Measurements from ENCODE around the gene GPR25.

GPR25 gene

GRCh38 chr1:200869753-200870391 is 2.9 kb upstream of the GPR25 start:
- intact Hi-C loops (cut with DNase I): no loop called here
- no peak for DNase-seq

GRCh38 chr1:200873116-200873670 is 412 bp downstream of the GPR25 start:
- intact Hi-C loops (cut with DNase I): no loop called here
- peak in 2 of 10 donors; percentile 71 to 87 for DNase-seq

DNA sequence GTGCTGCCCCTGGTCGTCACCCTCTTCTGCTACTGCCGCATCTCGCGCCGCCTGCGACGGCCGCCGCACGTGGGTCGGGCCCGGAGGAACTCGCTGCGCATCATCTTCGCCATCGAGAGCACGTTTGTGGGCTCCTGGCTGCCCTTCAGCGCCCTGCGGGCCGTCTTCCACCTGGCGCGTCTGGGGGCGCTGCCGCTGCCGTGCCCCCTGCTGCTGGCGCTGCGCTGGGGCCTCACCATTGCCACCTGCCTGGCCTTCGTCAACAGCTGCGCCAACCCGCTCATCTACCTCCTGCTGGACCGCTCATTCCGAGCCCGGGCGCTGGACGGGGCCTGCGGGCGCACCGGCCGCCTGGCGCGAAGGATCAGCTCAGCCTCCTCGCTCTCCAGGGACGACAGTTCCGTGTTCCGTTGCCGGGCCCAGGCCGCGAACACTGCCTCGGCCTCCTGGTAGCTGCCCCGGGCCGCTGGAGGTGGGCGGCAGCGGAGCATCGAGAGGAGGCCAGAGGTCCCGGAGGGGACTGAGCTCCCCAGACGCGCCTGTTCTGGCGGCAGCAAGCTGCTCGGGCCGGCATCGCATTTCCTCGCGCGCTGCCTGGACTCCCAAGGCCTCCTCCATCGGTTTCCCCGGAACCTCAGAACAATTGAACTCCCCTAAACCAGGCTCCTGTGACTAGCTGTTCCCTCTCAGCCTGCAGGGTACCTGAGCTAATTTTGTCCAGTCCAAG is 1.1 kb downstream of the GPR25 start:
- intact Hi-C loops (cut with DNase I): no loop called here
- DNase-seq: peak in 2 of 10 donors; percentile 42 to 73

DNA sequence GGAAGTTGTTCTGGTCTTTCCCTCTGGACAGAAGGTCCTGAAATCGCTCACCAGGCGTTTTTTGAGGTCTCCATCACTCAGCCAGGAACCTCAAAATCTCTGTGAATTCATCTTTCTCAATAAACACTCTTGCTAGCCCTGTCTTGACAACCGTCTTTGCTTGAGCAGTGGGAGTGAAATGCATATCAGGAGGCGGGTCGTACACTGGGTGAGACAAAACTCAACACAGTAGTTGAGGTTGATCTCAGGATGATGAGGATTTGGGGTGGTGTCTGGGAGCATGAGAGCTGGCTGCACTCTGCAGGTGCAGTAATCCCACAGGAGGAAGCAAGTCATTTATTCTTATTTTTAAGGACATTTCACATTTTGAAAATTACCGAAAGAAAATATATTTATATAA is 1.9 kb downstream of the GPR25 start:
- no peak for DNase-seq
- intact Hi-C loops (cut with DNase I): no loop called here

DNA sequence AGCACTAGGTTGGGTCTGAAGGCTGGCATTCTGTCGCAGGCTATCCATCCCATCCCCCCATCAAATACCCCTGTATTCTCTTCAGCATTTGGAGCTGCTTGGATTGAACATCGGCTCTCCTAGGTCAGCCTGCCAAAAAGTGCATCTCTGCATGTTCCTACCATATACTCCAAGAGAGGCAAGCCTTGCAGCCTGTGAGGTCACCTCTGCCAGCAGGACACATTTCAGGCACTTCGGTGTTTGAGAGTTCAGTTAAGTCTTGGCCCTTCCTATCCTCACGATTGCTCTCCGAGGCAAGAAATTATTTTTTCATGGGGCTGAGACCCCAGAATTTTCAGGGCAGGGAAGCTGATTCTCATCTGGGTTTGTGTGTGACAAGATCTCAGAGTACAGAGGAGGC is 2.6 kb downstream of the GPR25 start:
- intact Hi-C loops (cut with DNase I): no loop called here
- no peak for DNase-seq

DNA sequence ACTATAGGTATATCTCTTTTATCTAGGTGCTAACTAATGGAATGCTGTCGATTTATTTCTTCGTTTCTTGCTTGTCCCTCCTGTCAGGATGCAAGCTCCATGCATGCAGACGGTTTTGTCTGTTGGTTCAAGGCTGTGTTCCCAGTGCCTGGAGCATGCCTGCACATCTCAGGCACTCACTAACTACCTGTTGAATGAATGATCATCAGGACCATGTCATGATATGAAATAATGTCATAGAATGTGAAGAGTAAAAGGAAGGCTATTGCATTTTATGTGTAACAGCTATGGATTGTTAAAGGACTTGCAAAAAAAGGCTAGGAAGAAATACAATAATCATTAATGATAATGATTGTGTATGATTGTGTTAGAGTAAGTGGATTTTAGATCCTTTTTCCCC is 4.2 kb downstream of the GPR25 start:
- DNase-seq: no peak
- intact Hi-C loops (cut with DNase I): no loop called here

DNA sequence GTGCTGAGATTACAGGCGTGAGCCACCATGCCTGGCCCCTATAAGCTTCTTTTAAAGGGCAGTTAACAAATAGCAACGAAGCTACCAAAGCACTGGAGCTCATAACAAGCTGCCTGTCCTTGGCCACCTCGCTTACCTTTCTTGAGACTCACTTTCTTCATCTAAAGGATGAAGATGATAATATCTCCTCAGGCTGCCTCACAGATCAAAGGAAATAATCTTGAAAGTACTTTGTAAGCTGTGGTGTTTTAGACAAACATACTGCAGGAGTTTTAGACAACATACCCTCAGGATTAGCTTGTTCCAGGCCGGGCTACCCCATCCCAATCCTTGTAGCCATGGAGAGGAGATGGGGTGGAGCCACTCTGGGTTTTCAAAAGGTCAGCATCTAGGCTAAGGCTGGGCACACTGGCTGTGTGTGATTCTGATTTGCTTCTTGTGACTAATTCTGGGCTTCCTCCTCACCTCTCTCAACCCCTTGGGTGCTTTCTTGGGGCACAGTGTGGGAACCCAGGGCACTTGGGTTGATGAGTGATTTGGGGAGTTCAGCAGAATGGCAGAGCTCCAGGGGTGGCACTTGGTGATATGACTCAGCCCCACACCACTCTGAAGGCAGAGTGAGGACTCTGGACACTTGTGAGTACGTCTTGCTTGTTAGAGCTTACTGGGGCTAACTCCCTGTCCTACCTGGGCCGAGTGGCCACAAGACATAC is 5.2 kb downstream of the GPR25 start:
- DNase-seq: no peak
- intact Hi-C loops (cut with DNase I): no loop called here

DNA sequence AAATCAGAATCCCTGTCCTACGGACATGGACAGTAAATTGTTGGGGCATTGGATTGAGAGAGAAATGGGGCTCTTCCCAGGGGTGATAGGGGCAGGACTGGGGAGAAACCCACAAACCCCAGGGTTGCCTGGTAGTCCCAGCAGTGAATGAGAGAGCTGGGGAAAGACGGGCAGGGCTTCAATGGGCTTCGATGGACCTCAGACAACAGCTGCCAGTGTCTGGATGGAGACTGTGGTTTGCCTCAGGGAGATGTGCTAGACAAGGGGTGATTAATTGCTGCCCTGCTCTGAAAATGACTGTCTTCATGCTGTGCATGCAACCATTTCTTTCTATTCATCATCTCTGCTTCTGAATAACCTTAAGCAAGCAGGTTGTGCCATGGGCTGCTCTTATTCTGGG is 7.4 kb downstream of the GPR25 start:
- intact Hi-C loops (cut with DNase I): no loop called here
- no peak for DNase-seq

GRCh38 chr1:200883118-200883517 is 10.3 kb downstream of the GPR25 start:
- DNase-seq: no peak
- intact Hi-C loops (cut with DNase I): no loop called here

GRCh38 chr1:200885623-200886402 is 13.0 kb downstream of the GPR25 start:
- intact Hi-C loops (cut with DNase I): no loop called here
- no peak for DNase-seq

DNA sequence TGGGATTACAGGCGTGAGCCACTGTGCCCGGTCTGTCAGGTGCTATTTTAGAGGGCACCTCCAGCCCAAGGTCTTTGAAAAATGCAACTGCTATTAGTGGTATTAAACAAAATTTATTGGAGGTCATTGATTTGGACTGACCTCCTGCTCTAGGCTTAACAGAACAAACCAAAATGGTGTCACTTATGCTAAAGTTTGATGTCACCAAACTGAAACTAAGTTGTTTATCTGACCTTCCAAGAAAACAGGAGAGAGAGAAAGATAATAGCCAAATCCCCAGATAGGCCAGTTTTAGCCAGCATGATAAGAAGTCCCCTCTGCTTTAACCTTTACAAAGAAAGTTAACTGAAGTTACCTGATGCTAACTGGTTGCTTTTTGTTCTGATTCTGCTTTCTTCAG is 13.8 kb downstream of the GPR25 start:
- intact Hi-C loops (cut with DNase I): no loop called here

DNA sequence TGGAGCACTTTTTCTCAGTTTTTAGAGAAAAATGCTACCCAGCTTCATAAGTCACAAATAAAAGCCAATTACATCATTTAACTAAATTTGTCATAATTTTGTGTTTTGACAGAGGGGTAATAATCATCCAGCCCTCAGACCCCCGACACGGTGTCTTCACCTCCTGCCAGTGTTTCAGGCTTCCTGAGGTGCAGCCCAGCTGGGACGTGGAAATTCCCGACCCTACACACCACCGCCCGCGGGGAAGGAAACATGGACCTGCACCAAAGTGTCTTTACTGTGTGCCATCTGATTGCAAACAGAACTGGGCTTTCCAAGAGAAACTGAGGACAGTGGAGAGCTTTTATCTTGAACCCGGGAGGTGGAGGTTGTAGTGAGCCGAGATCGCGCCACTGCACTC is 14.3 kb downstream of the GPR25 start:
- peak in 1 of 10 donors; percentile 56 for DNase-seq
- intact Hi-C loops (cut with DNase I): no loop called here

More for the DNA sequence above, 13.8 kb downstream of the GPR25 start:
- DNase-seq: peak in 1 of 10 donors; percentile 20

GRCh38 chr1:200887772-200888348 is 15.1 kb downstream of the GPR25 start:
- intact Hi-C loops (cut with DNase I): no loop called here
- peak in 1 of 10 donors; percentile 22 for DNase-seq

GRCh38 chr1:200888349-200888838 is 15.6 kb downstream of the GPR25 start:
- intact Hi-C loops (cut with DNase I): no loop called here

DNA sequence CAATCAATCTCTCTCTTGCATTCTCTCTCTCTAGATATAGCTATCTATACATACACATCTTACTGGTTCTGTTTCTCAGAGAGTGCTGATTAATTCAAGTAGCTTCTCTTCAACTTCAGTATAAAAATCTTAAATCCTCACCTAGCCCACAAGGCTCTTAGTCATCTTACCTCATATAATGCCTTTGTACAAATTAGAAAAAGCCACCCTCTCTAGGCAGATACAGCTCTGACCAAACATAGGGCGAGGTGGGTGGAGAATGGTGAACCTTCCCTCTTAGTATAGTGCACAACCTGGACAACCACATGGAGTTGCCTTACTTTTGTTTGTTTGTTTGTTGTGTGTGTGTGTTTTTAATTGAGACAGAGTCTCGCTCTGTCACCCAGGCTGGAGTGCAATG is 16.8 kb downstream of the GPR25 start:
- intact Hi-C loops (cut with DNase I): no loop called here
- no peak for DNase-seq

More at GRCh38 chr1:200888349-200888838, 15.6 kb downstream of the GPR25 start:
- peak in 1 of 10 donors; percentile 76 for DNase-seq

DNA sequence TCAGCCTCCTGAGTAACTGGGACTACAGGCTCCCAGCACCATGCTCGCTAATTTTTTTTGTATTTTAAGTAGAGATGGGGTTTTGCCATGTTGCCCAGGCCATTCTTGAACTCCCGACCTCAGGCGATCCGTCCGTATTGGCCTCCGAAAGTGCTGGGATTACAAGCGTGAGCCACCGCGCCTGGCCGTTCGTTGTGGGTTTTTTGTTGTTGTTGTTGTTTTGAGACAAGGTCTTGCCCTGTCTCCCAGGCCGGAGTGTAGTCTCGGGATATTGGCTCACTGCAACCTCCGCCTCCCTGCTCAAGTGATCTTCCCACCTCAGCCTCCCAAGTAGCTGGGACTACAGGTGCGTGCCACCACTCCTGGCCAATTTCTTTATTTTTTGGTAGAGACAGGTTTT is 17.2 kb downstream of the GPR25 start:
- intact Hi-C loops (cut with DNase I): no loop called here
- DNase-seq: peak in 1 of 10 donors; percentile 40

GRCh38 chr1:200890818-200891773 is 18.3 kb downstream of the GPR25 start:
- intact Hi-C loops (cut with DNase I): no loop called here
- peak in 7 of 10 donors; percentile 25 to 89 (median 32) for DNase-seq

GRCh38 chr1:200891774-200892157 is 19.0 kb downstream of the GPR25 start:
- intact Hi-C loops (cut with DNase I): no loop called here
- DNase-seq: no peak

GRCh38 chr1:200892546-200892945 is 19.8 kb downstream of the GPR25 start:
- intact Hi-C loops (cut with DNase I): no loop called here
- peak in 1 of 10 donors; percentile 33 for DNase-seq

Measured in posterior cingulate gyrus (tissue), 11 donors.